GM19328 (cell line): Measurements from ENCODE around the gene CYP2D6.
"Not testable (repeated sequence)": the region's sequence is repeated elsewhere in the genome, so short reads cannot be mapped to it uniquely, and the experiment has no call there.

Source experiments
- ATAC-seq: cut with Tn5 transposase; IDR thresholded peaks from one replicate; pipeline ENCODE4 v1.9.1; 2021; ENCODE audit warnings: mild to moderate bottlenecking, moderate library complexity; ENCODE audit not compliant: unreplicated experiment

Gene CYP2D6

GRCh38 chr22:42130639-42131431 lies at the start of gene CYP2D6:
Gene CYP2D6, minus strand, starts transcription at chr22:42130810. Its CDS starts 19 bp downstream, at chr22:42130791.
- not testable (repeated sequence) for ATAC-seq

- ATAC-seq, result no peak
Measured at GRCh38 chr22:42179616-42180015, 49.0 kb upstream of the CYP2D6 start.

GRCh38 chr22:42178910-42179519 lies 48.4 kb upstream of the CYP2D6 start:
- ATAC-seq, result no peak

- no peak for ATAC-seq
Measured at GRCh38 chr22:42177891-42178336, 47.3 kb upstream of the CYP2D6 start.

- ATAC-seq, result no peak
Measured at GRCh38 chr22:42176255-42176915, 45.8 kb upstream of the CYP2D6 start.

- ATAC-seq, result no peak
Measured at GRCh38 chr22:42174062-42174461, 43.5 kb upstream of the CYP2D6 start.

GRCh38 chr22:42173183-42173926 lies 42.7 kb upstream of the CYP2D6 start:
- no peak for ATAC-seq

GRCh38 chr22:42172773-42173172 lies 42.2 kb upstream of the CYP2D6 start:
- no peak for ATAC-seq

GRCh38 chr22:42171946-42172719 lies 41.5 kb upstream of the CYP2D6 start:
- no peak for ATAC-seq

- no peak for ATAC-seq
Measured at GRCh38 chr22:42171417-42171816, 40.8 kb upstream of the CYP2D6 start.

- no peak for ATAC-seq
Measured at GRCh38 chr22:42170946-42171345, 40.3 kb upstream of the CYP2D6 start.

GRCh38 chr22:42169055-42169469 lies 38.5 kb upstream of the CYP2D6 start:
- ATAC-seq, result no peak

- no peak for ATAC-seq
Measured at GRCh38 chr22:42168476-42168875, 37.9 kb upstream of the CYP2D6 start.

GRCh38 chr22:42167066-42167465 lies 36.5 kb upstream of the CYP2D6 start:
- ATAC-seq, result no peak

GRCh38 chr22:42164901-42165300 lies 34.3 kb upstream of the CYP2D6 start:
- no peak for ATAC-seq

- no peak for ATAC-seq
Measured at GRCh38 chr22:42163515-42163914, 32.9 kb upstream of the CYP2D6 start.

GRCh38 chr22:42162728-42163489 lies 32.3 kb upstream of the CYP2D6 start:
- ATAC-seq, result no peak

GRCh38 chr22:42160830-42161696 lies 30.5 kb upstream of the CYP2D6 start:
- no peak for ATAC-seq

- no peak for ATAC-seq
Measured at GRCh38 chr22:42160251-42160650, 29.6 kb upstream of the CYP2D6 start.
